ENCODE measurements around the gene CRYBA1.

DNA sequence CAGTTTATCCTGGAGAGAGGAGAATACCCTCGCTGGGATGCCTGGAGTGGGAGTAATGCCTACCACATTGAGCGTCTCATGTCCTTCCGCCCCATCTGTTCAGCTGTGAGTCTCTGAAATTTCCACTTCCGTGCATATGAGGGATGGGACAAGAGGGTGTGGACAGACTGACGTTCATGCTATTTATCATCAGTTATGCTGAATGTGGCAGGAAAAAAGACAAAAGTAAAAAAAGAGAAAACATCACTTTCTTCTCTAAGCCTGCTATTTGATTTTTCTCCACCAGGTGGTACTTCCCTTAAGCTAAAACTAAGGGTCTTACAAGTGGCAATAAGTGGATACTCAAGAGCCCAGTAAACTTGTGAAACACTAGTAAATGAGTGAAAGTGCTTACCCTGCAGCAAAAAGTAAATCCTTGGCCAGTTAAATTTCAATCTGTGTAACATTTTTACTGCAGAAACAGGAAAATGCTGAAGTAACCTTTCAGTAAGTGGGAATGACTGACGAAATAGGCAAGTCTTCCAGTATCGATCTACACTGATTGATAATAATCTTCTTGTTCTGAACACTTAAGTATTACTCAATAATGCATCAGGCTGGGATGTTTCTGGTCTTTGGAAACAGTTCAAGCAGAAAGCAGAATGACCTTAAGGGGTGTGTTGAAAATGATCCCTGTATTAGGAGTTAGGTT lies 5.6 kb downstream of the CRYBA1 start:
- TF ChIP-seq, protein P1, sequence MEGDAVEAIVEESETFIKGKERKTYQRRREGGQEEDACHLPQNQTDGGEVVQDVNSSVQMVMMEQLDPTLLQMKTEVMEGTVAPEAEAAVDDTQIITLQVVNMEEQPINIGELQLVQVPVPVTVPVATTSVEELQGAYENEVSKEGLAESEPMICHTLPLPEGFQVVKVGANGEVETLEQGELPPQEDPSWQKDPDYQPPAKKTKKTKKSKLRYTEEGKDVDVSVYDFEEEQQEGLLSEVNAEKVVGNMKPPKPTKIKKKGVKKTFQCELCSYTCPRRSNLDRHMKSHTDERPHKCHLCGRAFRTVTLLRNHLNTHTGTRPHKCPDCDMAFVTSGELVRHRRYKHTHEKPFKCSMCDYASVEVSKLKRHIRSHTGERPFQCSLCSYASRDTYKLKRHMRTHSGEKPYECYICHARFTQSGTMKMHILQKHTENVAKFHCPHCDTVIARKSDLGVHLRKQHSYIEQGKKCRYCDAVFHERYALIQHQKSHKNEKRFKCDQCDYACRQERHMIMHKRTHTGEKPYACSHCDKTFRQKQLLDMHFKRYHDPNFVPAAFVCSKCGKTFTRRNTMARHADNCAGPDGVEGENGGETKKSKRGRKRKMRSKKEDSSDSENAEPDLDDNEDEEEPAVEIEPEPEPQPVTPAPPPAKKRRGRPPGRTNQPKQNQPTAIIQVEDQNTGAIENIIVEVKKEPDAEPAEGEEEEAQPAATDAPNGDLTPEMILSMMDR (IDR thresholded peaks at IDR 0.05; ENCODE audit: low read length) = peak; percentile 39
- no peak for TF ChIP-seq EZH2 (optimal IDR thresholded peaks at IDR 0.05; ENCODE audit: low read depth, low read length)
